Progenitor cell of endocrine pancreas (in vitro differentiated cells): ENCODE data around the gene TESK2. TPM values are rescaled to one million over a fixed set of nuclear protein-coding genes. Genes with fewer than 3 reads are reported as not detected.
"Not testable (repeated sequence)": the region's sequence is repeated elsewhere in the genome, so short reads cannot be mapped to it uniquely, and the experiment has no call there.

Experiments used
- DNase-seq: peaks from one replicate; pipeline ENCODE4 v3.0.0; 2021; ENCODE audit warnings: low spot score; ENCODE audit not compliant: unreplicated experiment
- H3K27ac Mint-ChIP-seq: 2 replicates; pipeline ENCODE4 v1.8.0; 2021; ENCODE audit warnings: mild to moderate bottlenecking, moderate library complexity, mixed read lengths
- H3K27me3 Mint-ChIP-seq: 2 replicates; pipeline ENCODE4 v1.8.0; 2021; ENCODE audit warnings: mixed read lengths
- H3K36me3 Mint-ChIP-seq: 2 replicates; pipeline ENCODE4 v1.8.0; 2022; ENCODE audit warnings: mixed read lengths; ENCODE audit not compliant: insufficient read depth
- H3K4me1 Mint-ChIP-seq: 2 replicates; pipeline ENCODE4 v1.8.0; 2021; ENCODE audit warnings: low read depth, mixed read lengths
- H3K4me3 Mint-ChIP-seq: 2 replicates; pipeline ENCODE4 v1.8.0; 2021; ENCODE audit warnings: low read depth, mild to moderate bottlenecking, moderate library complexity, mixed read lengths
- H3K9me3 Mint-ChIP-seq: 2 replicates; pipeline ENCODE4 v1.8.0; 2021; ENCODE audit warnings: low read depth, mixed read lengths
- CTCF ChIP-seq: fragments of 200-600 bp; sonication (generic); IDR thresholded peaks from one replicate; pipeline ENCODE4 v1.5.0; 2021; ENCODE audit warnings: antibody characterized with exemption, mild to moderate bottlenecking; ENCODE audit not compliant: unreplicated experiment
- total RNA-seq: library from RNA; stranded (reverse); gene quantifications from 2 replicates; pipeline ENCODE4 v1.2.1, GENCODE V29; 2021

Gene TESK2
- total RNA-seq, 1 donor from 2014 or later = 9.5 TPM

- Mint-ChIP-seq H3K27ac (no peak overlapping the region), H3K36me3 (peaks cover 5% of the 10 kb centered on the region), H3K4me1 (peaks cover 4% of the 10 kb centered on the region), H3K4me3 (no peak overlapping the region), H3K9me3 (peaks cover 2% of the 10 kb centered on the region), H3K27me3 (peaks cover 9% of the 10 kb centered on the region)
- DNase-seq = no peak
- no peak for TF ChIP-seq CTCF
Observed at GRCh38 chr1:45492691-45493090, 1.7 kb upstream of the TESK2 start.

GRCh38 chr1:45491487-45492260, 711 bp upstream of the TESK2 start:
- H3K9me3 Mint-ChIP-seq = peaks cover 2% of the 10 kb centered on the region
- no peak for TF ChIP-seq CTCF
- no peak overlapping the region for H3K4me3 Mint-ChIP-seq
- no peak for DNase-seq
- H3K27me3 Mint-ChIP-seq = peaks cover 12% of the 10 kb centered on the region
- H3K27ac Mint-ChIP-seq = no peak overlapping the region
- peaks cover 5% of the 10 kb centered on the region for H3K36me3 Mint-ChIP-seq
- peaks cover 4% of the 10 kb centered on the region for H3K4me1 Mint-ChIP-seq

GRCh38 chr1:45490121-45490625, 790 bp downstream of the TESK2 start:
- peaks cover 12% of the 10 kb centered on the region for H3K27me3 Mint-ChIP-seq
- H3K4me3 Mint-ChIP-seq = no peak overlapping the region
- no peak for TF ChIP-seq CTCF
- H3K27ac Mint-ChIP-seq = no peak overlapping the region
- peaks cover 4% of the 10 kb centered on the region for H3K4me1 Mint-ChIP-seq
- no peak for DNase-seq
- no peaks in the 10 kb centered on the region for H3K9me3 Mint-ChIP-seq
- H3K36me3 Mint-ChIP-seq = no peaks in the 10 kb centered on the region

GRCh38 chr1:45489379-45489778, 1.6 kb downstream of the TESK2 start:
- not testable (repeated sequence) for H3K36me3 Mint-ChIP-seq, H3K4me3 Mint-ChIP-seq, H3K4me1 Mint-ChIP-seq, H3K9me3 Mint-ChIP-seq, H3K27ac Mint-ChIP-seq, DNase-seq
- peaks cover 12% of the 10 kb centered on the region for H3K27me3 Mint-ChIP-seq

GRCh38 chr1:45488666-45489377, 2.1 kb downstream of the TESK2 start:
- no peak overlapping the region for H3K27ac Mint-ChIP-seq
- no peaks in the 10 kb centered on the region for H3K9me3 Mint-ChIP-seq
- no peak for TF ChIP-seq CTCF
- peaks cover 4% of the 10 kb centered on the region for H3K4me1 Mint-ChIP-seq
- no peak overlapping the region for H3K4me3 Mint-ChIP-seq
- no peaks in the 10 kb centered on the region for H3K36me3 Mint-ChIP-seq
- H3K27me3 Mint-ChIP-seq = peaks cover 12% of the 10 kb centered on the region
- no peak for DNase-seq
